IMR-90 (cell line): Measurements from ENCODE around the gene PCBP3. TPM values are rescaled to one million over a fixed set of nuclear protein-coding genes. Genes with fewer than 3 reads are reported as not detected.

Source experiments
- ATAC-seq: fragments of 200-7000 bp; cut with Tn5 transposase; 2 replicates; pipeline ENCODE4 v1.9.1; 2020; ENCODE audit warnings: low read depth, mild to moderate bottlenecking, moderate library complexity
- BruUV-seq: library from RNA; stranded (reverse); fragments of 400-500 nt; replicated peaks from 2 replicates; lab custom pipeline; 2021; lab: Mats Ljungman, UMichigan
- CTCF ChIA-PET: fragments of 300-600 bp; formaldehyde crosslinking; extraction: SDS; loops from one replicate; lab custom pipeline; 2021; ENCODE audit warnings: antibody characterized with exemption; lab: Yijun Ruan, JAX
- POLR2A ChIA-PET: fragments of 300-600 bp; sonication (Branson Sonifier 250); formaldehyde crosslinking; loops from one replicate; lab custom pipeline; 2022; ENCODE audit warnings: antibody characterized with exemption; ENCODE audit not compliant: unreplicated experiment; lab: Charles Lee
- DNase-seq: peaks from one replicate; pipeline ENCODE4 v3.0.0; 2013
- H2AFZ ChIP-seq: replicated peaks from 2 replicates; pipeline ENCODE3; 2013; ENCODE audit warnings: low read length, mild to moderate bottlenecking; ENCODE audit not compliant: poor library complexity
- H2AK5ac ChIP-seq: 2 replicates; pipeline ENCODE4 v1.6.1; 2013; ENCODE audit warnings: low read depth, low read length, inconsistent platforms
- H2AK9ac ChIP-seq: replicated peaks from 2 replicates; pipeline ENCODE3; 2013; ENCODE audit warnings: mild to moderate bottlenecking, low read depth, low read length, moderate library complexity; ENCODE audit not compliant: poor library complexity
- H2BK120ac ChIP-seq: 2 replicates; pipeline ENCODE4 v1.6.1; 2013; ENCODE audit warnings: low read depth, low read length, inconsistent platforms
- H2BK15ac ChIP-seq: 3 replicates; pipeline ENCODE4 v1.6.1; 2013; ENCODE audit warnings: low read depth, low read length, inconsistent platforms
- H2BK20ac ChIP-seq: 2 replicates; pipeline ENCODE4 v1.6.1; 2013; ENCODE audit warnings: low read depth, mild to moderate bottlenecking, inconsistent platforms, low read length, moderate library complexity
- H2BK5ac ChIP-seq: 2 replicates; pipeline ENCODE4 v1.6.1; 2013; ENCODE audit warnings: mild to moderate bottlenecking, low read depth, low read length, inconsistent platforms; ENCODE audit not compliant: poor library complexity, severe bottlenecking
- H3K14ac ChIP-seq: replicated peaks from 2 replicates; pipeline ENCODE4 v1.6.1; 2013; ENCODE audit warnings: low read depth, low read length, inconsistent platforms
- H3K18ac ChIP-seq: 2 replicates; pipeline ENCODE4 v1.6.1; 2013; ENCODE audit warnings: low read depth, low read length, control low read depth
- H3K23ac ChIP-seq: 2 replicates; pipeline ENCODE4 v1.6.1; 2013; ENCODE audit warnings: low read depth, low read length, inconsistent platforms
- H3K27ac ChIP-seq: 2 replicates; pipeline ENCODE4 v1.5.1; 2013; ENCODE audit warnings: mild to moderate bottlenecking, control low read depth, low read length; ENCODE audit not compliant: insufficient read depth
- H3K27me3 ChIP-seq: 2 replicates; pipeline ENCODE4 v1.6.1; 2013; ENCODE audit warnings: low read length; ENCODE audit not compliant: control insufficient read depth, insufficient read depth
- H3K36me3 ChIP-seq: 2 replicates; pipeline ENCODE4 v1.6.1; 2013; ENCODE audit warnings: low read length, mixed read lengths; ENCODE audit not compliant: control insufficient read depth, insufficient read depth
- H3K4ac ChIP-seq: 2 replicates; pipeline ENCODE4 v1.6.1; 2013; ENCODE audit warnings: low read depth, low read length, inconsistent platforms
- H3K4me1 ChIP-seq: 2 replicates; pipeline ENCODE4 v1.6.1; 2013; ENCODE audit warnings: low read length, mixed read lengths; ENCODE audit not compliant: control insufficient read depth, insufficient read depth
- H3K4me2 ChIP-seq: 2 replicates; pipeline ENCODE4 v1.6.1; 2013; ENCODE audit warnings: low read depth, mild to moderate bottlenecking, control low read depth, low read length, moderate library complexity
- H3K4me3 ChIP-seq: 2 replicates; pipeline ENCODE4 v1.5.1; 2013; ENCODE audit warnings: low read depth, mild to moderate bottlenecking, control low read depth, low read length, moderate library complexity; ENCODE audit not compliant: insufficient read depth
- H3K56ac ChIP-seq: 2 replicates; pipeline ENCODE4 v1.6.1; 2013; ENCODE audit warnings: low read length, inconsistent platforms; ENCODE audit not compliant: insufficient read depth; ENCODE audit errors: extremely low read depth
- H3K79me1 ChIP-seq, 2 experiments: 2 replicates each; pipeline ENCODE4 v1.6.1; 2013; ENCODE audit warnings: low read length in 2 of 2, inconsistent platforms in 1 of 2, low read depth in 1 of 2
- H3K9ac ChIP-seq: 2 replicates; pipeline ENCODE4 v1.6.1; 2013; ENCODE audit warnings: low read depth, low read length, control low read depth
- H3K9me1 ChIP-seq: 2 replicates; pipeline ENCODE4 v1.6.1; 2013; ENCODE audit warnings: low read length, inconsistent platforms; ENCODE audit not compliant: insufficient read depth
- H3K9me3 ChIP-seq: 2 replicates; pipeline ENCODE4 v1.6.1; 2013; ENCODE audit warnings: low read length; ENCODE audit not compliant: control insufficient read depth, insufficient read depth
- H4K20me1 ChIP-seq: 2 replicates; pipeline ENCODE4 v1.6.1; 2013; ENCODE audit warnings: low read length, inconsistent platforms; ENCODE audit not compliant: insufficient read depth
- H4K5ac ChIP-seq: 2 replicates; pipeline ENCODE4 v1.6.1; 2013; ENCODE audit warnings: mild to moderate bottlenecking, low read depth, low read length, control low read depth
- H4K8ac ChIP-seq, 2 experiments: 2 replicates each; pipeline ENCODE4 v1.6.1; 2013; ENCODE audit warnings: low read depth in 2 of 2, low read length in 2 of 2, control low read depth in 1 of 2, inconsistent platforms in 1 of 2
- H4K91ac ChIP-seq: 2 replicates; pipeline ENCODE4 v1.6.1; 2013; ENCODE audit warnings: low read depth, low read length, inconsistent platforms; ENCODE audit not compliant: insufficient read depth
- BHLHE40 ChIP-seq: fragments of 150-350 bp; IDR thresholded peaks from 2 replicates; pipeline ENCODE4 v1.6.1; 2016; ENCODE audit warnings: mild to moderate bottlenecking, low read depth, low read length
- CEBPB ChIP-seq: IDR thresholded peaks from 2 replicates; pipeline ENCODE4 v1.6.1; 2012; ENCODE audit warnings: low read depth, low read length, improper control_type of control experiment
- CHD1 ChIP-seq: IDR thresholded peaks from 2 replicates; pipeline ENCODE4 v1.6.1; 2012; ENCODE audit warnings: low read depth, low read length, improper control_type of control experiment
- CTCF ChIP-seq: conservative IDR thresholded peaks from 2 replicates; pipeline ENCODE4 v1.5.1; 2012; ENCODE audit warnings: mild to moderate bottlenecking, low read depth, low read length, improper control_type of control experiment
- ELK1 ChIP-seq: fragments of 150-350 bp; IDR thresholded peaks from 2 replicates; pipeline ENCODE4 v1.6.1; 2016; ENCODE audit warnings: low read depth, mild to moderate bottlenecking, low read length, moderate library complexity, borderline replicate concordance
- FOS ChIP-seq: fragments of 150-350 bp; IDR thresholded peaks from 2 replicates; pipeline ENCODE4 v1.6.1; 2016; ENCODE audit warnings: low read depth, low read length
- MAFK ChIP-seq: IDR thresholded peaks from 2 replicates; pipeline ENCODE4 v1.6.1; 2012; ENCODE audit warnings: low read depth, low read length, improper control_type of control experiment
- MAZ ChIP-seq: IDR thresholded peaks from 2 replicates; pipeline ENCODE4 v1.6.1; 2012; ENCODE audit warnings: low read depth, mild to moderate bottlenecking, low read length, improper control_type of control experiment, moderate library complexity, borderline replicate concordance
- MXI1 ChIP-seq: IDR thresholded peaks from 2 replicates; pipeline ENCODE4 v1.6.1; 2012; ENCODE audit warnings: low read depth, mild to moderate bottlenecking, low read length, moderate library complexity, borderline replicate concordance
- NFE2L2 ChIP-seq: fragments of 150-350 bp; IDR thresholded peaks from 2 replicates; pipeline ENCODE4 v1.6.1; 2016; ENCODE audit warnings: low read depth, mild to moderate bottlenecking, low read length
- POLR2A ChIP-seq: IDR thresholded peaks from 2 replicates; pipeline ENCODE4 v1.6.1; 2012; ENCODE audit warnings: mild to moderate bottlenecking, low read depth, low read length
- RAD21 ChIP-seq: IDR thresholded peaks from 2 replicates; pipeline ENCODE4 v1.6.1; 2012; ENCODE audit warnings: low read length, improper control_type of control experiment
- RCOR1 ChIP-seq: IDR thresholded peaks from 2 replicates; pipeline ENCODE4 v1.6.1; 2012; ENCODE audit warnings: mild to moderate bottlenecking, low read length, improper control_type of control experiment; ENCODE audit not compliant: insufficient replicate concordance
- RFX5 ChIP-seq: IDR thresholded peaks from 2 replicates; pipeline ENCODE4 v1.8.0; 2012; ENCODE audit warnings: low read depth, mild to moderate bottlenecking, low read length, moderate library complexity
- SMC3 ChIP-seq: fragments of 150-350 bp; IDR thresholded peaks from 2 replicates; pipeline ENCODE4 v1.6.1; 2016; ENCODE audit warnings: low read depth, mild to moderate bottlenecking, antibody characterized with exemption, low read length, moderate library complexity
- USF2 ChIP-seq: fragments of 150-350 bp; IDR thresholded peaks from 2 replicates; pipeline ENCODE4 v1.6.1; 2017; ENCODE audit warnings: mild to moderate bottlenecking, antibody characterized with exemption, low read length, low read depth
- WGBS, 2 experiments: methylation state at CpG; one replicate each; pipeline versions ENCODE4 v1.1.5 to v1.1.7; 2013; ENCODE audit warnings: missing lambda C conversion rate in 2 of 2; ENCODE audit not compliant: insufficient read length in 1 of 2; ENCODE audit errors: extremely low coverage in 2 of 2; 5-methylcytosine and 5-hydroxymethylcytosine counted together
- dilution Hi-C: fragments of 300-500 bp; cut with HindIII; formaldehyde crosslinking; loops from one replicate; pipeline ENCODE4 v1.14.3; 2018; ENCODE audit warnings: low sequenced_read_pairs; ENCODE audit not compliant: unreplicated experiment
- in situ Hi-C: fragments of 300-500 bp; cut with MboI; formaldehyde crosslinking; loops from 3 replicates; pipeline ENCODE4 v1.14.3; 2019; ENCODE audit warnings: low sequenced_read_pairs, inconsistent platforms, mixed read lengths
- intact Hi-C: fragments of 100-400 bp; cut with micrococcal nuclease; formaldehyde crosslinking; loops from 2 replicates; pipeline ENCODE4 v1.10.0; 2022
- polyA plus RNA-seq, 3 experiments: library from polyadenylated mRNA; depleted of rRNA; stranded (reverse); fragments of >200 nt; gene quantifications; 2 replicates each; pipeline ENCODE4 v1.2.3, GENCODE V29; 2012; ENCODE audit warnings: low replicate concordance in 1 of 3
- total RNA-seq: library from RNA; depleted of rRNA; stranded (reverse); fragments of >200 nt; gene quantifications from 2 replicates; pipeline ENCODE4 v1.2.3, GENCODE V29; 2012

Gene PCBP3
- total and polyA plus RNA-seq, 2 of the 4 experiments (the other 2 are of a cell fraction): 2.9 to 3.9 TPM

- in situ Hi-C loops (no loop called here), dilution Hi-C loops (no loop called here), intact Hi-C loops (no loop called here)
- no peak for ATAC-seq
- H2BK5ac ChIP-seq: no peak overlapping the region
- DNase-seq: no peak
- CTCF ChIA-PET: no interaction called here
- H3K4me1 ChIP-seq: peaks cover 3% of the 10 kb centered on the region; the same call in 1 of the 2 replicates
- H2BK120ac ChIP-seq: no peak overlapping the region
- no peak overlapping the region for H4K8ac ChIP-seq
- H4K5ac ChIP-seq: no peak overlapping the region
- no peak overlapping the region for H2AFZ ChIP-seq
- H3K4ac ChIP-seq: no peak overlapping the region; the same call in 1 of the 2 replicates
- BruUV-seq: no TSS peak
- WGBS, 2 experiments: 85% methylated on average over 4 of the region's 7 CpGs; no CpG with 5 or more reads in 1 of the 2 experiments
- no peak for TF ChIP-seq USF2
- TF ChIP-seq NFE2L2: no peak
- TF ChIP-seq MXI1: no peak
- no peak for TF ChIP-seq CEBPB
- TF ChIP-seq RAD21: no peak
- no peak for TF ChIP-seq MAZ
- no peak for TF ChIP-seq RFX5
- TF ChIP-seq POLR2A: no peak
- TF ChIP-seq BHLHE40: no peak
- TF ChIP-seq ELK1: no peak
- TF ChIP-seq MAFK: no peak
- TF ChIP-seq FOS: no peak
- no peak for TF ChIP-seq CTCF
- TF ChIP-seq CHD1: no peak
- no peak for TF ChIP-seq RCOR1
- no peak for TF ChIP-seq SMC3
- no peak overlapping the region for H2AK9ac ChIP-seq
- POLR2A ChIA-PET: no interaction called here
- no peak overlapping the region for H2BK15ac ChIP-seq
- no peak overlapping the region for H3K14ac ChIP-seq
- H2BK20ac ChIP-seq: no peak overlapping the region
- H3K23ac ChIP-seq: no peak overlapping the region
- no peak overlapping the region for H3K9ac ChIP-seq
- H4K20me1 ChIP-seq: peaks cover 8% of the 10 kb centered on the region; the same call in 1 of the 2 replicates
- H4K91ac ChIP-seq: no peak overlapping the region
- no peak overlapping the region for H3K4me3 ChIP-seq
- H3K27ac ChIP-seq: no peak overlapping the region
- no peaks in the 10 kb centered on the region for H3K27me3 ChIP-seq
- no peak overlapping the region for H3K56ac ChIP-seq
- no peak overlapping the region for H3K18ac ChIP-seq
- H3K36me3 ChIP-seq: peaks cover 6% of the 10 kb centered on the region; the same call in 1 of the 2 replicates
- H3K4me2 ChIP-seq: no peak overlapping the region
- no peaks in the 10 kb centered on the region for H3K9me3 ChIP-seq
- peaks cover 14% of the 10 kb centered on the region; the same call in 1 of the 2 replicates for H3K9me1 ChIP-seq
- no peak overlapping the region for H2AK5ac ChIP-seq
- H3K79me1 ChIP-seq: no peaks in the 10 kb centered on the region
These were observed 105.1 kb downstream of the PCBP3 start for GRCh38 chr21:45748593-45748992.
